ENCODE data around the gene YAP1.

YAP1 gene

DNA sequence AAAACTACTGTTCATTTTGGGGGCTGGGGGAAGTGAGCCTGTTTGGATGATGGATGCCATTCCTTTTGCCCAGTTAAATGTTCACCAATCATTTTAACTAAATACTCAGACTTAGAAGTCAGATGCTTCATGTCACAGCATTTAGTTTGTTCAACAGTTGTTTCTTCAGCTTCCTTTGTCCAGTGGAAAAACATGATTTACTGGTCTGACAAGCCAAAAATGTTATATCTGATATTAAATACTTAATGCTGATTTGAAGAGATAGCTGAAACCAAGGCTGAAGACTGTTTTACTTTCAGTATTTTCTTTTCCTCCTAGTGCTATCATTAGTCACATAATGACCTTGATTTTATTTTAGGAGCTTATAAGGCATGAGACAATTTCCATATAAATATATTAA, 119.9 kb downstream of the YAP1 start:
- Histone ChIP-seq H3K4me3 (ENCODE audit: low read length in 2 of 2) (no peak overlapping the region), H3K18ac (ENCODE audit: low read length) (no peak overlapping the region), H2BK12ac (ENCODE audit: low read length) (no peak overlapping the region), H3K27me3 (ENCODE audit: control insufficient read depth in 3 of 3, insufficient read depth in 3 of 3, low read depth in 1 of 3, low read length in 3 of 3) (no peaks in the 10 kb centered on the region), H3K27ac (replicated peaks; ENCODE audit: low read length) (no peak overlapping the region), H3K4ac (ENCODE audit: low read length) (no peak overlapping the region), H2AK5ac (ENCODE audit: low read depth, low read length) (no peak overlapping the region), H3K36me3 (replicated peaks in 1 of 2; ENCODE audit: control insufficient read depth in 2 of 2, insufficient read depth in 2 of 2, low read length in 2 of 2) (peaks cover 0 to 85% of the 10 kb centered on the region in 2 donors), H3K9me3 (replicated peaks in 1 of 2; ENCODE audit: control insufficient read depth in 2 of 2, insufficient read depth in 1 of 2, low read depth in 1 of 2, low read length in 2 of 2) (no peaks in the 10 kb centered on the region), H3K4me1 (ENCODE audit: control insufficient read depth in 2 of 2, insufficient read depth in 1 of 2, low read depth in 1 of 2, low read length in 2 of 2) (peaks cover 0 to 4% of the 10 kb centered on the region in 2 donors), H2BK120ac (ENCODE audit: low read depth, low read length) (no peak overlapping the region), H2AFZ (ENCODE audit: low read length) (no peak overlapping the region), H3K14ac (ENCODE audit: low read length) (no peak overlapping the region), H4K91ac (ENCODE audit: low read depth, low read length, poor library complexity) (no peak overlapping the region), H2BK15ac (ENCODE audit: low read length) (no peak overlapping the region), H2BK5ac (ENCODE audit: low read length) (no peak overlapping the region), H3K79me1 (ENCODE audit: low read depth, low read length) (no peaks in the 10 kb centered on the region), H3K9ac (ENCODE audit: low read depth, low read length, poor library complexity) (no peak overlapping the region), H3K23ac (ENCODE audit: low read depth, low read length, poor library complexity) (no peak overlapping the region), H3K4me2 (ENCODE audit: insufficient read depth, low read length, poor library complexity, severe bottlenecking) (no peak overlapping the region), H4K8ac (ENCODE audit: low read depth, low read length) (no peak overlapping the region)
- no peak for DNase-seq (ENCODE audit: low spot score)

DNA sequence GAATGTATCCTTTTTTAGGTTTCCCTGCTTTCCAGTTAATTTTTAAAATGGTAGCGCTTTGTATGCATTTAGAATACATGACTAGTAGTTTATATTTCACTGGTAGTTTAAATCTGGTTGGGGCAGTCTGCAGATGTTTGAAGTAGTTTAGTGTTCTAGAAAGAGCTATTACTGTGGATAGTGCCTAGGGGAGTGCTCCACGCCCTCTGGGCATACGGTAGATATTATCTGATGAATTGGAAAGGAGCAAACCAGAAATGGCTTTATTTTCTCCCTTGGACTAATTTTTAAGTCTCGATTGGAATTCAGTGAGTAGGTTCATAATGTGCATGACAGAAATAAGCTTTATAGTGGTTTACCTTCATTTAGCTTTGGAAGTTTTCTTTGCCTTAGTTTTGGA, 120.7 kb downstream of the YAP1 start:
- H3K4me3 ChIP-seq (ENCODE audit: low read length in 2 of 2): no peak overlapping the region
- H3K79me1 ChIP-seq (ENCODE audit: low read depth, low read length): no peaks in the 10 kb centered on the region
- no peak overlapping the region for H3K14ac ChIP-seq (ENCODE audit: low read length)
- H3K18ac ChIP-seq (ENCODE audit: low read length): no peak overlapping the region
- peaks cover 0 to 4% of the 10 kb centered on the region in 2 donors for H3K4me1 ChIP-seq (ENCODE audit: control insufficient read depth in 2 of 2, insufficient read depth in 1 of 2, low read depth in 1 of 2, low read length in 2 of 2)
- no peak overlapping the region for H3K27ac ChIP-seq (replicated peaks; ENCODE audit: low read length)
- no peak overlapping the region for H2AFZ ChIP-seq (ENCODE audit: low read length)
- no peak overlapping the region for H3K4ac ChIP-seq (ENCODE audit: low read length)
- WGBS, 2 donors (ENCODE audit: extremely low coverage in 2 of 2, insufficient read length in 2 of 2, insufficient replicate concordance in 1 of 2): no CpG with 5 or more reads among the region's 4 CpGs
- H3K9me3 ChIP-seq (replicated peaks in 1 of 2; ENCODE audit: control insufficient read depth in 2 of 2, insufficient read depth in 1 of 2, low read depth in 1 of 2, low read length in 2 of 2): no peaks in the 10 kb centered on the region
- no peak overlapping the region for H4K8ac ChIP-seq (ENCODE audit: low read depth, low read length)
- no peak overlapping the region for H2BK12ac ChIP-seq (ENCODE audit: low read length)
- no peak overlapping the region for H2BK120ac ChIP-seq (ENCODE audit: low read depth, low read length)
- H2BK15ac ChIP-seq (ENCODE audit: low read length): no peak overlapping the region
- no peaks in the 10 kb centered on the region for H3K27me3 ChIP-seq (ENCODE audit: control insufficient read depth in 3 of 3, insufficient read depth in 3 of 3, low read depth in 1 of 3, low read length in 3 of 3)
- no peak overlapping the region for H2BK5ac ChIP-seq (ENCODE audit: low read length)
- DNase-seq (ENCODE audit: low spot score): no peak
- H3K36me3 ChIP-seq (replicated peaks in 1 of 2; ENCODE audit: control insufficient read depth in 2 of 2, insufficient read depth in 2 of 2, low read length in 2 of 2): peaks cover 0 to 78% of the 10 kb centered on the region in 2 donors
- H3K4me2 ChIP-seq (ENCODE audit: insufficient read depth, low read length, poor library complexity, severe bottlenecking): no peak overlapping the region
- no peak overlapping the region for H4K91ac ChIP-seq (ENCODE audit: low read depth, low read length, poor library complexity)
- H3K23ac ChIP-seq (ENCODE audit: low read depth, low read length, poor library complexity): no peak overlapping the region
- H2AK5ac ChIP-seq (ENCODE audit: low read depth, low read length): no peak overlapping the region
- H3K9ac ChIP-seq (ENCODE audit: low read depth, low read length, poor library complexity): no peak overlapping the region

GRCh38 chr11:102234779-102235439, 124.7 kb downstream of the YAP1 start:
- H3K9ac ChIP-seq (ENCODE audit: low read depth, low read length, poor library complexity): no peak overlapping the region
- H3K4me3 ChIP-seq (ENCODE audit: low read length in 2 of 2): no peak overlapping the region
- DNase-seq (ENCODE audit: low spot score): no peak
- H2BK5ac ChIP-seq (ENCODE audit: low read length): no peak overlapping the region
- H3K18ac ChIP-seq (ENCODE audit: low read length): no peak overlapping the region
- H4K8ac ChIP-seq (ENCODE audit: low read depth, low read length): no peak overlapping the region
- WGBS, 2 donors (ENCODE audit: extremely low coverage in 2 of 2, insufficient read length in 2 of 2, insufficient replicate concordance in 1 of 2): no CpG with 5 or more reads among the region's 7 CpGs
- H3K79me1 ChIP-seq (ENCODE audit: low read depth, low read length): no peaks in the 10 kb centered on the region
- H2BK15ac ChIP-seq (ENCODE audit: low read length): no peak overlapping the region
- H4K91ac ChIP-seq (ENCODE audit: low read depth, low read length, poor library complexity): no peak overlapping the region
- no peaks in the 10 kb centered on the region for H3K9me3 ChIP-seq (replicated peaks in 1 of 2; ENCODE audit: control insufficient read depth in 2 of 2, insufficient read depth in 1 of 2, low read depth in 1 of 2, low read length in 2 of 2)
- no peak overlapping the region for H2AK5ac ChIP-seq (ENCODE audit: low read depth, low read length)
- H3K36me3 ChIP-seq (replicated peaks in 1 of 2; ENCODE audit: control insufficient read depth in 2 of 2, insufficient read depth in 2 of 2, low read length in 2 of 2): peaks cover 0 to 39% of the 10 kb centered on the region in 2 donors
- H3K4me2 ChIP-seq (ENCODE audit: insufficient read depth, low read length, poor library complexity, severe bottlenecking): no peak overlapping the region
- no peak overlapping the region for H2BK12ac ChIP-seq (ENCODE audit: low read length)
- peaks cover 0 to 5% of the 10 kb centered on the region in 2 donors for H3K4me1 ChIP-seq (ENCODE audit: control insufficient read depth in 2 of 2, insufficient read depth in 1 of 2, low read depth in 1 of 2, low read length in 2 of 2)
- no peak overlapping the region for H2AFZ ChIP-seq (ENCODE audit: low read length)
- H3K4ac ChIP-seq (ENCODE audit: low read length): no peak overlapping the region
- H3K27ac ChIP-seq (replicated peaks; ENCODE audit: low read length): no peak overlapping the region
- no peak overlapping the region for H2BK120ac ChIP-seq (ENCODE audit: low read depth, low read length)
- H3K23ac ChIP-seq (ENCODE audit: low read depth, low read length, poor library complexity): no peak overlapping the region
- H3K27me3 ChIP-seq (ENCODE audit: control insufficient read depth in 3 of 3, insufficient read depth in 3 of 3, low read depth in 1 of 3, low read length in 3 of 3): no peaks in the 10 kb centered on the region
- H3K14ac ChIP-seq (ENCODE audit: low read length): no peak overlapping the region

GRCh38 chr11:102237096-102237735, 127.0 kb downstream of the YAP1 start:
- Histone ChIP-seq H2BK5ac (ENCODE audit: low read length) (no peak overlapping the region), H3K27ac (replicated peaks; ENCODE audit: low read length) (no peak overlapping the region), H3K4me1 (ENCODE audit: control insufficient read depth in 2 of 2, insufficient read depth in 1 of 2, low read depth in 1 of 2, low read length in 2 of 2) (peaks cover 0 to 5% of the 10 kb centered on the region in 2 donors), H3K23ac (ENCODE audit: low read depth, low read length, poor library complexity) (no peak overlapping the region), H3K9ac (ENCODE audit: low read depth, low read length, poor library complexity) (no peak overlapping the region), H2AK5ac (ENCODE audit: low read depth, low read length) (no peak overlapping the region), H3K27me3 (ENCODE audit: control insufficient read depth in 3 of 3, insufficient read depth in 3 of 3, low read depth in 1 of 3, low read length in 3 of 3) (no peaks in the 10 kb centered on the region), H2BK12ac (ENCODE audit: low read length) (no peak overlapping the region), H3K79me1 (ENCODE audit: low read depth, low read length) (no peaks in the 10 kb centered on the region), H3K9me3 (replicated peaks in 1 of 2; ENCODE audit: control insufficient read depth in 2 of 2, insufficient read depth in 1 of 2, low read depth in 1 of 2, low read length in 2 of 2) (no peaks in the 10 kb centered on the region), H3K18ac (ENCODE audit: low read length) (no peak overlapping the region), H3K4me2 (ENCODE audit: insufficient read depth, low read length, poor library complexity, severe bottlenecking) (no peak overlapping the region), H3K36me3 (replicated peaks in 1 of 2; ENCODE audit: control insufficient read depth in 2 of 2, insufficient read depth in 2 of 2, low read length in 2 of 2) (peaks cover 0 to 24% of the 10 kb centered on the region in 2 donors), H2AFZ (ENCODE audit: low read length) (no peak overlapping the region), H3K14ac (ENCODE audit: low read length) (no peak overlapping the region), H2BK120ac (ENCODE audit: low read depth, low read length) (no peak overlapping the region), H4K91ac (ENCODE audit: low read depth, low read length, poor library complexity) (no peak overlapping the region), H3K4ac (ENCODE audit: low read length) (no peak overlapping the region), H2BK15ac (ENCODE audit: low read length) (no peak overlapping the region), H4K8ac (ENCODE audit: low read depth, low read length) (no peak overlapping the region), H3K4me3 (ENCODE audit: low read length in 2 of 2) (no peak overlapping the region)
- no CpG with 5 or more reads among the region's 5 CpGs for WGBS, 2 donors (ENCODE audit: extremely low coverage in 2 of 2, insufficient read length in 2 of 2, insufficient replicate concordance in 1 of 2)
- no peak for DNase-seq (ENCODE audit: low spot score)
